Keratinocyte (primary cell): Measurements from ENCODE around the gene DLG2. TPM values are rescaled to one million over a fixed set of nuclear protein-coding genes. Genes with fewer than 3 reads are reported as not detected.

Experiments
- DNase-seq: peaks from one replicate; pipeline ENCODE4 v3.0.0-alpha.2; 2011; ENCODE audit warnings: low read depth, missing footprints, low spot score
- FAIRE-seq: peaks from 2 replicates; lab custom pipeline; 2011; peaks lifted over from hg19 to GRCh38; lab: Jason Lieb, UNC
- H2AFZ ChIP-seq: 2 replicates; pipeline ENCODE4 v1.6.0; 2012; ENCODE audit warnings: low read length, control low read depth, inconsistent platforms; ENCODE audit not compliant: control insufficient read depth
- H3K27ac ChIP-seq: 2 replicates; pipeline ENCODE4 v1.5.1; 2011; ENCODE audit warnings: low read length; ENCODE audit not compliant: control insufficient read depth, insufficient read depth
- H3K27me3 ChIP-seq: 3 replicates; pipeline ENCODE4 v1.6.0; 2011; ENCODE audit warnings: low read length; ENCODE audit not compliant: control insufficient read depth, insufficient read depth; ENCODE audit errors: extremely low read depth
- H3K36me3 ChIP-seq, 2 experiments: 2 replicates in 1 of 2; 3 replicates in 1 of 2; pipeline ENCODE4 v1.5.1; 2011; ENCODE audit warnings: low read length in 2 of 2, mild to moderate bottlenecking in 1 of 2; ENCODE audit not compliant: control insufficient read depth in 2 of 2, insufficient read depth in 2 of 2; ENCODE audit errors: extremely low read depth in 1 of 2
- H3K4me1 ChIP-seq: 3 replicates; pipeline ENCODE4 v1.5.1; 2011; ENCODE audit warnings: low read length; ENCODE audit not compliant: control insufficient read depth, insufficient read depth; ENCODE audit errors: extremely low read depth
- H3K4me2 ChIP-seq: 3 replicates; pipeline ENCODE4 v1.6.0; 2011; ENCODE audit warnings: low read depth, low read length; ENCODE audit not compliant: control insufficient read depth, insufficient read depth; ENCODE audit errors: extremely low read depth
- H3K4me3 ChIP-seq, 3 experiments: fragments of 200-600 bp in 1 of 3; sonication (generic) in 1 of 3; 2 replicates in 2 of 3; 3 replicates in 1 of 3; pipeline ENCODE4 v1.5.1; 2011 to 2016; ENCODE audit warnings: low read length in 3 of 3, mild to moderate bottlenecking in 3 of 3, control low read depth in 2 of 3, inconsistent platforms in 1 of 3, low read depth in 1 of 3, mixed read lengths in 1 of 3, mixed run types in 1 of 3, moderate library complexity in 1 of 3; ENCODE audit not compliant: control insufficient read depth in 2 of 3, insufficient read depth in 2 of 3; ENCODE audit errors: extremely low read depth in 1 of 3
- H3K79me2 ChIP-seq: 2 replicates; pipeline ENCODE4 v1.6.0; 2012; ENCODE audit warnings: low read length; ENCODE audit not compliant: control insufficient read depth, insufficient read depth
- H3K9ac ChIP-seq: 3 replicates; pipeline ENCODE4 v1.6.0; 2011; ENCODE audit warnings: low read length; ENCODE audit not compliant: control insufficient read depth, insufficient read depth; ENCODE audit errors: extremely low read depth
- H3K9me1 ChIP-seq: 3 replicates; pipeline ENCODE4 v1.6.0; 2011; ENCODE audit warnings: low read length; ENCODE audit not compliant: control insufficient read depth, insufficient read depth; ENCODE audit errors: extremely low read depth
- H3K9me3 ChIP-seq: 2 replicates; pipeline ENCODE4 v1.5.1; 2012; ENCODE audit warnings: low read depth, low read length; ENCODE audit not compliant: control insufficient read depth
- H4K20me1 ChIP-seq: 3 replicates; pipeline ENCODE4 v1.6.0; 2011; ENCODE audit warnings: low read length; ENCODE audit not compliant: control insufficient read depth, insufficient read depth; ENCODE audit errors: extremely low read depth
- CTCF ChIP-seq, 3 experiments: IDR thresholded peaks in 1 of 3; conservative IDR thresholded peaks in 1 of 3; optimal IDR thresholded peaks in 1 of 3; 2 replicates in 2 of 3; 3 replicates in 1 of 3; pipeline versions ENCODE3 to v1.5.1; 2011; ENCODE audit warnings: low read length in 3 of 3, mild to moderate bottlenecking in 3 of 3, moderate library complexity in 2 of 3, control low read depth in 1 of 3, inconsistent platforms in 1 of 3; ENCODE audit not compliant: insufficient read depth in 2 of 3; ENCODE audit errors: extremely low read depth in 1 of 3
- EZH2 ChIP-seq: IDR thresholded peaks from one replicate; pipeline ENCODE4 v1.6.1; 2012; ENCODE audit warnings: inconsistent platforms, mild to moderate bottlenecking, low read length, moderate library complexity
- dilution Hi-C: fragments of 300-500 bp; cut with MboI; formaldehyde crosslinking; loops from one replicate; pipeline ENCODE4 v1.7.0; 2020; ENCODE audit warnings: low sequenced_read_pairs; ENCODE audit not compliant: extremely low pct_ligation_motif_present
- polyA plus RNA-seq, 5 experiments: library from polyadenylated mRNA; depleted of rRNA in 3 of 5; stranded (reverse) in 3 of 5; stranded (forward) in 1 of 5; unstranded in 1 of 5; fragments of >200 nt; gene quantifications; 1 replicate in 1 of 5; 2 replicates in 3 of 5; 3 replicates in 1 of 5; pipeline versions ENCODE4 v1.2.1 to v1.2.3, GENCODE V29; 2011 to 2012; ENCODE audit warnings: missing spikeins in 2 of 5, low read depth in 1 of 5, low replicate concordance in 1 of 5

DLG2 gene
- polyA plus RNA-seq, 1 donor (not counting 4 experiments of a cell fraction or from before 2014, with no cell fraction given): 0.55 TPM

GRCh38 chr11:84981301-84981700 lies 645.8 kb downstream of the DLG2 start:
- DNase-seq (no peak), FAIRE-seq (no peak)
- Histone ChIP-seq H3K9me1 (no peaks in the 10 kb centered on the region), H3K9me3 (no peaks in the 10 kb centered on the region), H2AFZ (no peak overlapping the region), H3K27ac (no peak overlapping the region), H3K4me1 (no peaks in the 10 kb centered on the region), H3K36me3 (no peaks in the 10 kb centered on the region), H3K4me2 (no peak overlapping the region), H3K4me3 (no peak overlapping the region), H3K9ac (no peak overlapping the region), H3K79me2 (no peaks in the 10 kb centered on the region), H3K27me3 (no peaks in the 10 kb centered on the region), H4K20me1 (no peaks in the 10 kb centered on the region)
- dilution Hi-C loops: no loop called here
- TF ChIP-seq EZH2 (no peak), CTCF (optimal IDR thresholded peaks at IDR 0.05 in 1 of 3, IDR thresholded peaks at IDR 0.05 in 1 of 3, conservative IDR thresholded peaks at IDR 0.05 in 1 of 3; ENCODE audit: extremely low read depth in 1 of 3, insufficient read depth in 2 of 3, low read length in 3 of 3) (no peak)

GRCh38 chr11:84969103-84969502 lies 658.0 kb downstream of the DLG2 start:
- TF ChIP-seq EZH2 (no peak), CTCF (optimal IDR thresholded peaks at IDR 0.05 in 1 of 3, IDR thresholded peaks at IDR 0.05 in 1 of 3, conservative IDR thresholded peaks at IDR 0.05 in 1 of 3; ENCODE audit: extremely low read depth in 1 of 3, insufficient read depth in 2 of 3, low read length in 3 of 3) (no peak)
- Histone ChIP-seq H3K9ac (no peak overlapping the region), H3K36me3 (no peaks in the 10 kb centered on the region), H3K79me2 (no peaks in the 10 kb centered on the region), H3K4me1 (no peaks in the 10 kb centered on the region), H3K27me3 (no peaks in the 10 kb centered on the region), H2AFZ (no peak overlapping the region), H3K4me2 (no peak overlapping the region), H3K27ac (no peak overlapping the region), H3K4me3 (no peak overlapping the region), H3K9me3 (no peaks in the 10 kb centered on the region), H3K9me1 (no peaks in the 10 kb centered on the region), H4K20me1 (no peaks in the 10 kb centered on the region)
- dilution Hi-C loops: no loop called here
- DNase-seq (no peak), FAIRE-seq (no peak)
